GM12892 (cell line): ENCODE results near the gene FRMD4B.

ENCODE experiments used
- POLR2A ChIP-seq: IDR thresholded peaks from 2 replicates; pipeline ENCODE4 v1.6.1; 2011; ENCODE audit warnings: low read depth, low read length, control low read depth
- POLR2AphosphoS5 ChIP-seq: IDR thresholded peaks from 2 replicates; pipeline ENCODE4 v1.6.1; 2011; ENCODE audit warnings: low read depth, low read length, control low read depth
- TAF1 ChIP-seq: IDR thresholded peaks from 2 replicates; pipeline ENCODE4 v1.6.1; 2011; ENCODE audit warnings: low read depth, mild to moderate bottlenecking, control low read depth, low read length, borderline replicate concordance

- no peak for TF ChIP-seq TAF1
- TF ChIP-seq POLR2A, result no peak
- no peak for TF ChIP-seq POLR2AphosphoS5
Observed at GRCh38 chr3:69371816-69372215, 14.1 kb downstream of the FRMD4B start.
